GM21737 (cell line): Measurements from ENCODE around the gene VPS13D.

ENCODE experiments used
- ATAC-seq: cut with Tn5 transposase; IDR thresholded peaks from one replicate; pipeline ENCODE4 v1.9.1; 2021; ENCODE audit warnings: mild to moderate bottlenecking, moderate library complexity; ENCODE audit not compliant: unreplicated experiment

The VPS13D gene, protein sequence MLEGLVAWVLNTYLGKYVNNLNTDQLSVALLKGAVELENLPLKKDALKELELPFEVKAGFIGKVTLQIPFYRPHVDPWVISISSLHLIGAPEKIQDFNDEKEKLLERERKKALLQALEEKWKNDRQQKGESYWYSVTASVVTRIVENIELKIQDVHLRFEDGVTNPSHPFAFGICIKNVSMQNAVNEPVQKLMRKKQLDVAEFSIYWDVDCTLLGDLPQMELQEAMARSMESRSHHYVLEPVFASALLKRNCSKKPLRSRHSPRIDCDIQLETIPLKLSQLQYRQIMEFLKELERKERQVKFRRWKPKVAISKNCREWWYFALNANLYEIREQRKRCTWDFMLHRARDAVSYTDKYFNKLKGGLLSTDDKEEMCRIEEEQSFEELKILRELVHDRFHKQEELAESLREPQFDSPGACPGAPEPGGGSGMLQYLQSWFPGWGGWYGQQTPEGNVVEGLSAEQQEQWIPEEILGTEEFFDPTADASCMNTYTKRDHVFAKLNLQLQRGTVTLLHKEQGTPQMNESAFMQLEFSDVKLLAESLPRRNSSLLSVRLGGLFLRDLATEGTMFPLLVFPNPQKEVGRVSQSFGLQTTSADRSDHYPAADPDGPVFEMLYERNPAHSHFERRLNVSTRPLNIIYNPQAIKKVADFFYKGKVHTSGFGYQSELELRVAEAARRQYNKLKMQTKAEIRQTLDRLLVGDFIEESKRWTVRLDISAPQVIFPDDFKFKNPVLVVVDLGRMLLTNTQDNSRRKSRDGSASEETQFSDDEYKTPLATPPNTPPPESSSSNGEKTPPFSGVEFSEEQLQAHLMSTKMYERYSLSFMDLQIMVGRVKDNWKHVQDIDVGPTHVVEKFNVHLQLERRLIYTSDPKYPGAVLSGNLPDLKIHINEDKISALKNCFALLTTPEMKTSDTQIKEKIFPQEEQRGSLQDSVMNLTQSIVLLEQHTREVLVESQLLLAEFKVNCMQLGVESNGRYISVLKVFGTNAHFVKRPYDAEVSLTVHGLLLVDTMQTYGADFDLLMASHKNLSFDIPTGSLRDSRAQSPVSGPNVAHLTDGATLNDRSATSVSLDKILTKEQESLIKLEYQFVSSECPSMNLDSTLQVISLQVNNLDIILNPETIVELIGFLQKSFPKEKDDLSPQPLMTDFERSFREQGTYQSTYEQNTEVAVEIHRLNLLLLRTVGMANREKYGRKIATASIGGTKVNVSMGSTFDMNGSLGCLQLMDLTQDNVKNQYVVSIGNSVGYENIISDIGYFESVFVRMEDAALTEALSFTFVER (N-terminal part only)

DNA sequence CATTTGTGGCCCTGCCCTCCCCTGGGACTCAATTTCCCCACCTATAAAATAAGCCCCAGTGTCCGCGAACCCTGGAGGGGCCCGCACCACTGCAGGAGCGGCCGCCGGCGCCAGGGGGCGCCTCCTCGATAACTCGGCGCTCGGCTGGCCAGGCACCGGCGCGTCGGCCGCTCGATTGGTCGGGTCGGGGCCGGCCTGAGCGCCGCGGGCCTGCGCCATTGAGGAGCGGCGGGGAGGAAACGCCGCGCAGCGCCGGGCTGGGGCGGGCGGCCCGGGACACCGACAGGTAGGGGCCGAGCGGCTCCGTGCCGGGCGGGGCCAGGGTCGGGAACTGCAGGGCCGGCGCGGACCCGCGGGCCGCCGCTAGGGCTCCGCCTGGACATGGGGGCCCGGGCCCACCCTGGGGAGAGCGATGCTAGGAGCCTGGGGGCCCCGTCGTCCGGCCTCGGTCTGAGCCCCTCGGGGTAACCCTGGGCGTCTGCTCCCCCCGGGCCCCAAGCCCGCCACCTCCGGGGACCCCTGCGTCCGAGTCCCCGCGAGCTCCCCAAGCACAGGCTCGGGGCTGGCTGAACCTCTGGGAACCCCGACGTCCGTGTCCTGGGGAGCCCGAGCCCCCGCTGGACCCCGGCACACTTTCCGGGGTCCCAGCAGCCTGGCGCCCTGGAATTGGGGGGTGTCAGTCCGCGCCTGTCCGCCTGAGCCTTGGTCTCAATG lies at the start of gene VPS13D:
Gene VPS13D (plus strand): TSS at position 196 of the 714 bp plus-strand sequence. CDS start 4,237 bp downstream, outside the sequence.
- ATAC-seq: peak; percentile 85

DNA sequence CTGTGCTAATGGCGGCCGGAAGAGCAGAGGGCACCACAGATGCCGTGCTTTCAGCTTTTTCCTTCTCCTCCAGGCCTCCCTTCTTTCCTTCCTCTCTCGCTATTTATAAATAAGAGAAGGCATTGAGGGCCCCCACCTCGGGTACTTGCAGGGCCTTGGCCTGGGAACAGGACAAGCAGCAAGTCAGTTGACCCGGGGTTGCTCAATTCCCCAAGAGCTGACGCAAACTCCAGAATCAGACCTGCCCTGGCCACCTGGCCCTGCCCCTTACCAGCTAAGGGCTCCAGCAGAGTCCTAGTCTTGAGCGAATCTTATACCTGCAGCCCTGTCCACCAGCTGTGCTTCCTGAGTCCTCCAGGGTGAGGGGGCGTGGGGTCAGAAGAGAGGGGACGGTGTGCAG lies 49.5 kb upstream of the VPS13D start:
- no peak for ATAC-seq

DNA sequence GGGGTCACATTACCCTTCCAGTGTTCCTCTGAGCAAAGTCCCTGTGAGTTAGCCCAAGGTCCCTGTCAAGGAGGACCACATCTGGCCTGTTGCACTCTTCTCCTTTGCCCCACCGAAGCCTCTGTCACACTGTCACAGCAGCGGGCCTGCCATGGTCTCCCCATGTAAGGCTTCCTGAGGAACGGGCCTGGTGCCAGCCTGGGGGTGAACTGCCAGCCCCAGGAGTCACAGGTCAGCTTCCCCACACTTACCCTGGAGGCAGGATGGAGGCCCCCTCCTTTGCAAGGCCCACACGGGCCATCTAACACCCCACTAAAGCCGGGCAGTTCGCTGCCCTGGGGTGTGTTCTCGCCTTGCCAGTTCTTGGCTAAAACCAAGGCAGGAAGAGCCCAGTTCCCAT lies 48.9 kb upstream of the VPS13D start:
- no peak for ATAC-seq

DNA sequence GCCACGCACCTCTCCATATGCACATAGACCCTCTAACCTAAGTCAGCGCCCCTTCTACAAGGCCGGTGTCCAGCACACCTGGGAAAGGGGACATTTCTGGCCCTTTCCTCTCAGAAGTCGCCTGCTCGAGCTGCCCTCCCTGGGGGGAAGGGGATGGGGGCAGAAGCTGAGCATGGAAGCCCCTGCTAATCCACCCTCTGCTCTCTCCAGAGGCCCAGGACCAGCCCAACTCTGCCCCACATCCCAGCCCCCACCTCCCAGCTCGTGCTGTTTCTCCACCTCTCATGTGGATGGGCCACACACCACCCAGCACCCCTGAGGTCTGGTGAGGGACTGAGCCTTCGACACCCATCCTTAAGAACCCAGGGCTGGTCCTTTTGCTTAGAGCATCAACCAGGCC lies 48.3 kb upstream of the VPS13D start:
- ATAC-seq: no peak

DNA sequence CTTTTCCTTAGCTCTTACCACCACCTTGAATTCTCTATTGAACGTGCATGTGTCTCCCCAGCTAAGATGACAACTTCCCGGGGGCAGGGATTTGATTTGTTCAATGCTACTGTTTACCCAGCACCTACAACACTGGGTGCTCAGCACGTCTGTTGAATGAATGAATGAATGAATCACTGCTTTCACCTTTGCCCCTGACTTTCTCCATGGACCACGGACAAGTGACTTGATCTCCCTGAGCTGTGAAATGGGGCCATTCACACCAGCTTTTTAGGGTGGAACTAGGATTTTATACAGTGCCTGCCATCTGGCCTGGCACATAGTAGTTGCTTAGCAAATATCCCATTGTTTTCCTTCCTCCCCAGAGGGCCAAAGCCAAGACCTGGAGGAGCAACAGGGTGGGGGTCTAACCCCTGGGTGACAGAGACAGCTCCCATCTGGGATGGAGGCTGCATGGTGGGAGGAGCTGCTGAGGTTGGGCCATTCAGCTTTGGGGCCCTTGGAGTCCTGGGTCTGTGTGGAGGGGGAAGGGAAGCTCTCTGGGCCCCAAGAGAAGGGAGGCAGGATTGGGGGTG lies 47.3 kb upstream of the VPS13D start:
- ATAC-seq: no peak

DNA sequence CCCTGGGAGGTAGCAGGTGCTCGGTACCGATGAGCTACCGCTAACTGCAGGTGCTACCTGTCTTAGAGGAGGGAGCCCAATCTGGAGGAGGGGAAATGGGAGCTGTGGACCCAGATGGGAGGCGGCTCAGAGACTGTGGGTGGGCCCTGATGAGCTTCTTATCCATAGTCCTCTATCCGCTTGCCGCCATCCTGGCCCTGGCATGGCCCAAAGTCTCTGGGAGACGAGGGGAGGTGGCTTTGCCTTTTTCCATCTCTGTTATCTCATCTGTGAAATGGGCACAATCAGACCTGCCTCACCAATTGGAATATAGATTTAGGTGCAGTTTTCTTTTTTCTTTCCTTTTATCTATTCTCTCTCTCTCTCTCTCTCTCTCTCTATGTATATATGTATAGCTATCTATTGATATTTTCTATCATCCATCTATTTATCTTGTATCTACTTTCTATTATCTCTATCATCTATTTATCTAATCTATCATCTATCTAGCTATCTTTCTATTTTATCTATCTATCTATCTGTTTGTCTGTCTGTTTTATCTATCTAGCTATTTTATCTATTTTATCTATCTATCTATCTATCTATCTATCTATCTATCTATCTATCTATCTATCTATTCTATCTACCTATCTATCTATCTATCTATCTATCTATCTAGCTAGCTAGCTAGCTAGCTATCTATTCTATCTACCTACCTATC lies 46.6 kb upstream of the VPS13D start:
- ATAC-seq: no peak

DNA sequence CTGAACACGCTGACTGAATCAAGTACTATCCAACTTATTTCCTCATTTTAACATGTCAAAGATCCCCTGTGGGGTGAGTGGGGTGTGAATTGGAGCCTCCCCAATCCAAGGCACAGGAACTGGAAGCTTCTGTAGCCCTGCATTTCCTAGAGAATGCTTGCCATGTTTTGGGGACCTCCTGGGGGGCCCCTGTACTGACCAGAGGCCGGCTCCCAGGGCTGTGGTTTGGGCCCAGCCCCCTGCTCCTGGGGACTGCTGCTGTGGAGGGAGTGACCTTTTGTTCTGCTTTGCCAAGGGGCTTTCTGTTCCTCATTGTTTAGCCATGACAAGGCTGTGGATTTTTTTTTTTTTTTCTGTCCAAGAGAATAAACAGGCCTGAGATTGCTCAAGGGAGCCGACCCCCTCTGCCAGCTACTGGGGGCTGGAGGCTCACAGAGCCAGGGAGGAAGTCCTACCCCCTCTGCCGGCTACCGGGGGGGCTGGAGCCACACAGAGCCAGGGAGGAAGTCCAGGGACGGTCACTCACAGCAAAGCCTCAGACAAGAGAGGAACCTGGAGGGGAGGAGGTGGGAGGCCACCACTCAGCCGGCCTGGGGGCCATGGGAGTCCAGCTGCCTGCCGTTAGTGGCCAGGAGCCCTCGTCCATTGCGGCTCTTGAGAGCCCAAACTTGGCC lies 45.7 kb upstream of the VPS13D start:
- ATAC-seq: no peak

DNA sequence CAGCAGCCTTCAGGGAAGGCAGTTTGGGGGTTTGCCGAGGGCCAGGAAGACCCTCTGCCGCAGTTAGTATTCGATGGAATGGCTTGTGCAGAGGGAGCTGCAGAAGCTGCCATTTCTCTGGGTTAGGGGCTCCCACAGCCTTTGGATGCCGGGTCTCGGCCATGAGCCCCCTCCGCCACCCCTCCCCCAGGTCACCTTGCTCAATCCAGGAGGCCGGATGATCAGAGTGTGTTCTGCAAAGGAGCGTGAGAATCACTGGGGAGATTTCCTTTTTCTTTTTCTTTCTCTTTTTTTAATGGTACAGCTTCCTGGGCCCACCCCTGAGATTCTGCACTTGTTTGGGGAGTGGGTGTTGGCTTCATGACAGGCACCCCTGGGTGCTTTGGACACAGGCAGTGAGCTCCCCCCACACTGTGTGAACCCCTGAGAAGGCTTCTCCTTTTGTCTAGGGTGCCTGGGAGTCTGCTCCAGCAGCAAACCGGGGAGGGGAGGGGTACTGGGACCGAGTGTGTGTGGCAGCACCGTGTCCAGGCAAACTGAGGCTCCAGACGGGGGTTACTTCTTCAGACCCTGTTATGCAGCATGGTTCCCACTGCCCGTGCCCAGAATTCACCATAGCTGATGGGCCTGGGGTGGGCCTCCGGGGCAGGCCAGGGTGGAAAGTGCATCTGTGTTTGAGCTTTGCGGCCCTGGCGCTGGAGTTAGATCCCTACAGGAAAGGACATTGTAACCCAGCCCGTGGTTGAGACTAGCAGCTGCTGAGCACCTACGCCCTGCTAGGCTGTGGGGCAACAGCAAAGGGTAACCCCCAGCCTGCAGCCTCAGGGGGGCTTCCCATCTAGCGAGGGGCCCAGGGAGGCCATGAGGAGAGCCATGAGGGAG lies 44.6 kb upstream of the VPS13D start:
- ATAC-seq: no peak

DNA sequence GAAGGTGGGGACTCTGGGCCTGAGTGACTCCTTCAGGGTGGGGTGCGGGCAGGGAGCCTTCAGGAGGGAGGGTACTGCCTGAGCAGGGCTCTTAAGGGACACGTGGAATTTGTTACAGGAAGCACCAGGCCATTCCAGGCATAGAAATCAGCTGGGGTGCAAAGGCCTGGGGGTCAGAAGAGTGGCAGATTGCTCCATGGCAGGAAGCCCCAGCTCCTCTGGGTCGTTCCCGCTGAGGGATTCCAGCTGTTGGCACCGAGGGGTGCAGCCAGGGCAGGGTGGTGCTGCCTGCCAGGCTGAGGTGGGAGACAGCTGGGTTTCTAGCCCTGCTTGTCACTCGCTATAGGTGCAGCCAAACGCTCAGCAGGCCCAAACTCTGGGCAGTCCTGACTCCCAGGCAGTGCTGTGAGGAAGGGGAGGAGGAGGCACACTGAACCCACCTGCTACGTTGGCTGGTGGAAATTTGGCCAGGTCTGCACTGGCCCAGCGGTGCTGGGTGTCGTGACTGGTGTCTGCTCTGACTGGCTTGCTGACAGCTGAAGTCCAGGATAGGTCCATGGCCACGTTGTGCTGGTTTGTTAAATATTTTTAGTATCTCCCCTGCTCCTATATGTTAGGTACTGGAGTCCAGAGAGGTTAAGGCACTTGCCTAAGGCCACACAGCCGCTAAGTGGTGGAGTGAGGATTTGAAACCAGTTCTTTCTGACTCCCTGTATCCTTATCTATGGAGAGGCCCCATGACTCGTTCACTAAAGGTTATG lies 43.7 kb upstream of the VPS13D start:
- no peak for ATAC-seq

DNA sequence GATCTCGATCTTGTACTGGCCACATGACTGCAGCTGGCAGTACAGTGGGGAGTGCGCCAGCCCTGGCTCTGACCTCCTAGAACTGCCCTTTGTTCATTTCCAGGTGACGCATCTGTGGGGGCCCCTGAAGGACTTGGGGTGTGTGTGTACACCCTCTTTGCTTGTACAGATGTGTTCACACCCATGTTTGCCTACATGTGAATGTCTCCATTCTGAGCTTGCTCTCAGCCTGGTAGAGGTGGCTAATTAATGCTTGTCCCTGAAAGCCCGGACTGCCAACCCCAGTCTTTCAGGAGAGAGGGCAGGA lies 43.2 kb upstream of the VPS13D start:
- no peak for ATAC-seq

DNA sequence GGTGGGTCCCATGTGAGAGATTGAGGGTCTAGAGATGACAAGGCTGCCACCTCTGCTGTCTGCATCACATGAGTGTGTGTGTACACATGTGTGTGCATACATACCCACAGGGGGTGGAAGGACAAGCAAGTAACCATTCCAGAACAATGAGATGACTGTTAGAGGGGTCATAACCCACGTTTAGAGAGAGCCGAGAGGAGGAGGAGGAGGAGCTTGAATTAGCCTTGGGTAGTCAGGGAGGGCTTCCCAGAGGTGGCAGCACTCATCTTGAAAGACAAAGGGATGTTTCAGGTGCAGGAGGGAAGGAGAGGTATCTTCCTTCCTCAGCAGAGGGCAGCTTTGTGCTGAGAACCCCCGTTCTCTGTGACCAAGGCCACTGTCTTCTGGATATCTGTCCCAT lies 41.7 kb upstream of the VPS13D start:
- no peak for ATAC-seq

DNA sequence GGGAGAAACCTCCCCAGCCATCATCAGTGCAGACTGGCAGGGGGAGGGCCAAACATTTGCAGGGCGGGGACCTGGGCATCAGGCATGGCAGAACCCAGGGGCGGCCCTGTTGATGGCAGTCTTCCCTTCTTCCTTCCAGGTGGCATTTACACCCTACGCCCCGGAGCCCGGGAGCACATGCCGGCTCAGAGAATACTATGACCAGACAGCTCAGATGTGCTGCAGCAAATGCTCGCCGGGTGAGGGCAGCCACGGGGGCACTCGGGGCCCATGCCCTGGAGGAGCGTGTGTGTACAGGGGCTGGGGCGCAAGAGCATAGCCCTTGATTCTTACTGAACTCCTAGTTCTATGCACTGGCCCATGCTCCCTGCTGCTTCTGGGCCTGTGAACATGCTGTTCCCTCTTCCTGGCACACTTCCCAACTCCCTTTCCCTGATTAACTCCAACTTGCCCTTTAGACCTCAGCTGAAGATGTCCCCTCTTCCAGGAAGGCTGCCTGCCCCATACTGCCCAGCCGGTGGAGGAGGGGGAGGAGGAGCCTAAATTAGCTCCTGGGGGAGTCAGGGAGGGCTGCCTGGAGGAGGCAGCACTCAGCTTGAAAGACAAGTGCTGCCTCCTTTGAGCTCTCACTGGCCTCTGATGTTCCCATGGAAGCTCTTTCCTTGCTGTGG lies 41.0 kb upstream of the VPS13D start:
- no peak for ATAC-seq

DNA sequence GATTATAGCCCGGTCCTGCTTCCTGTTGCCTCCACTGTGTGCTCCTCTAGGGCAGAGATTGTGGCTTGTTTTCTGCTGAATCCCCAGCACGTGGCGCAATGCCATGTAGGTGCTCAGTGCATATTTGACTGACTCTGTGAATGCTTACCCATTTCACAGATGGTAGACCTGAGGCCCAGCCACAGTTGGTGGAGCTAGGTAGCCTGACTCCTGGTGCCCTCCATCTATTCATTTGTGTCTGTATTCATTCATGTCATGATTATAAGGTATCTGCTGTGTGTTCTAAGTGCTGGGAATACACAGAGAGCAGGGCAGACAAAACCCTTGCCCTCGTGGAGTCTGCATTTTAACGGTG lies 40.5 kb upstream of the VPS13D start:
- ATAC-seq: no peak

DNA sequence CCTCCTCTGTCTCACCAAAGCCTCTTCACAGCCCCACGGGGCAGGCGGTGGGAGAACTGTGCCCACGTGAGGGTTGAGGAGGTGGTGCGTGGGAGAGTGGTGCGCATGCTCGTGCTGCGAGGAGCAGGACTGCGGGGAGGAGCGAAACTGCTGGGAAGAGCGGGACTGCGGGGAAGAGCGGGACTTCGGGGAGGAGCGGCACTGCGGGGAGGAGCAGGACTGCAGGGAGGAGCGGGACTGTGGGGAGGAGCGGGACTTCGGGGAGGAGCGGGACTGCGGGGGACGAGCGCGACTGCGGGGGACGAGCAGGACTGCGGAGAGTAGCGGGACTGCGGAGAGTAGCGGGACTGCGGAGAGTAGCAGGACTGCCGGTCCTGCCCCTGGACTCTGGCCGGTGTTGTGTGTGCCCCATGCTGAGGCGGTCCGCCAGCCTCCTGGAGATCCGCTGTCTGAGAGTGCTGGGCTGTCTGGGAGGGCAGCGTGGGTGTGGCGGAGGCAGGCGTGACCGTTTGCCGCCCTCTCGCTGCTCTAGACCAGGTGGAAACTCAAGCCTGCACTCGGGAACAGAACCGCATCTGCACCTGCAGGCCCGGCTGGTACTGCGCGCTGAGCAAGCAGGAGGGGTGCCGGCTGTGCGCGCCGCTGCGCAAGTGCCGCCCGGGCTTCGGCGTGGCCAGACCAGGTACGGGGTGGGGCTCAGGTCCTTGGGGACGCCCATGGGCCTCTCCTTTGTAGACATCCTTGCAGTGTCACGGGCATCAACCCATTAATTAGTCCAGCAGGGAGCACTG lies 38.4 kb upstream of the VPS13D start:
- ATAC-seq: no peak

DNA sequence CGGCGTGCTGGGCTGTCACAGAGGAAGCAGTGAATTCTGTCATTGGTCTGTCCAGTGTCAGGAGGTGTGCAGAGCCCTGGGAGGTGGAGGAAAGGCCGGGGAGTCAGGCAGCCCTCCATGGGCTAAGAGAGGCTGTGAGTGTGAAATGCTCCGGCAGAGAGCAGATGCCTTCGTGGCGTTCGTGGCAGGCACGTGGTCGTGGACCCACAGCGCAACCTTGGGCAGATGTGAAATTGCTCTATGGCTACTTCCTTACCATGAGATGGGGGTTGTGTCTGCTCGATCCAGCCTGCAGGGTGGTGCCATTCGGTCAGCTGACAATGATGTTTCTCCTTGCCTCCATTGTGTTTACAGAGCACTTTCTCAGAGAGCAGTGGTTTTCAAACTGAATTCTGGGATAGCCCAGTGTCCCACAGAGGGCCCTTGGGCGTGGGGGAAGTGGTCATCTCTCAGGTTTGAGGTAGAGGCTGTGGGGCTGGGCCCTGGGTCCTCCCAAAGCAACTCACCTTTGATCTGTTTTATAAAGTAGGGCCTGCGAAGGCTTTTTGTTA lies 35.1 kb upstream of the VPS13D start:
- no peak for ATAC-seq

DNA sequence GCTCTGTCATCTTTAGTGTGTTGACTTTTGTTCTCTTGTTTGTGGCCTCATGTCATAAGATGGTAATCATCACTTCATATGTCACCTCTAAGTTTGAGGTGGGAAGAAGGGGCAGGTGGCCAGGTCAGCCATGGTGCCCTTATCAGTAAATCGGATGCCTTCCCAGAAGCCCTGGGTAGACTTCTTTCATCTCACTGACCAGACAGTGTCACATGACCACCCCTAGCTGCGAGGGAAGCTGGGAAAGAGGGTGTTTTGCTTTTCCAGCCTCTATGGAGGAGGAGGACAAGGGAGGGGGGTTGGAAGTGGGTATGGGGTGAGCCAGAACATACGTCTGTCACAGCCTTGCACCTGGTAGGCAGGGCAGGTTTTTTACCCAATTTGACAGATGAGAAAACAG lies 34.4 kb upstream of the VPS13D start:
- no peak for ATAC-seq
